Renal cortex interstitium (tissue), 11 donors: Measurements from ENCODE around the gene ECHDC3. TPM values are rescaled to one million over a fixed set of nuclear protein-coding genes. Genes with fewer than 3 reads are reported as not detected.
A peak's percentile ranks its signal among the peaks of the same experiment; 100 is the strongest.

Source experiments
- DNase-seq, 11 donors: peaks; one replicate each; pipeline ENCODE4 v3.0.0-alpha.2; 2013; ENCODE audit warnings: low read depth in 9 of 11, low spot score in 4 of 11; ENCODE audit errors: extremely low read depth in 1 of 11
- polyA plus RNA-seq, 3 donors: library from polyadenylated mRNA; unstranded; fragments of 120-200 nt; gene quantifications; one replicate each; pipeline ENCODE4 v1.2.1, GENCODE V29; 2013; ENCODE audit not compliant: insufficient read length in 3 of 3

Gene ECHDC3
- polyA plus RNA-seq, 3 donors, result 9.3 to 21.4 (median 16.6) TPM

GRCh38 chr10:11760861-11761260, 18.7 kb downstream of the ECHDC3 start:
- no peak for DNase-seq

GRCh38 chr10:11761431-11761830, 19.2 kb downstream of the ECHDC3 start:
- no peak for DNase-seq

- no peak for DNase-seq
These were observed 20.7 kb downstream of the ECHDC3 start for GRCh38 chr10:11762706-11763500.

- no peak for DNase-seq
These were observed 21.3 kb downstream of the ECHDC3 start for GRCh38 chr10:11763501-11763861.

- DNase-seq, result no peak
These were observed 23.0 kb downstream of the ECHDC3 start for GRCh38 chr10:11765141-11765540.

GRCh38 chr10:11772575-11773288, 30.6 kb downstream of the ECHDC3 start:
- no peak for DNase-seq

- no peak for DNase-seq
These were observed 31.7 kb downstream of the ECHDC3 start for GRCh38 chr10:11773761-11774441.

GRCh38 chr10:11775412-11775811, 33.2 kb downstream of the ECHDC3 start:
- no peak for DNase-seq

GRCh38 chr10:11776080-11776479, 33.9 kb downstream of the ECHDC3 start:
- no peak for DNase-seq

GRCh38 chr10:11781114-11781513, 38.9 kb downstream of the ECHDC3 start:
- no peak for DNase-seq

- peak in 7 of 11 donors; percentile 56 to 79 (median 66) for DNase-seq
These were observed 40.8 kb downstream of the ECHDC3 start for GRCh38 chr10:11782793-11783557.

- DNase-seq, result no peak
These were observed 41.3 kb downstream of the ECHDC3 start for GRCh38 chr10:11783558-11783865.

- no peak for DNase-seq
These were observed 45.2 kb downstream of the ECHDC3 start for GRCh38 chr10:11787374-11787773.

- DNase-seq, result no peak
These were observed 45.7 kb downstream of the ECHDC3 start for GRCh38 chr10:11787846-11788245.

- no peak for DNase-seq
These were observed 47.1 kb downstream of the ECHDC3 start for GRCh38 chr10:11789306-11789705.

GRCh38 chr10:11789956-11790355, 47.8 kb downstream of the ECHDC3 start:
- no peak for DNase-seq

- DNase-seq, result no peak
These were observed 51.7 kb downstream of the ECHDC3 start for GRCh38 chr10:11793762-11794479.

GRCh38 chr10:11794566-11794965, 52.4 kb downstream of the ECHDC3 start:
- DNase-seq, result no peak
